Body of pancreas (tissue), 4 donors: ENCODE measurements around the gene SLC26A11. TPM values are rescaled to one million over a fixed set of nuclear protein-coding genes. Genes with fewer than 3 reads are reported as not detected.

Experiments
- ATAC-seq: fragments of 150-250 bp; one replicate; pipeline ENCODE4 v1.9.1; 2016
- DNase-seq, 4 donors: peaks; one replicate each; pipeline ENCODE4 v3.0.0-alpha.2; 2019
- H3K27ac ChIP-seq, 4 donors: fragments of 200-600 bp; sonication (generic); 1 replicate in 3 of 4; 2 replicates in 1 of 4; pipeline versions ENCODE4 v1.5.1 to v1.6.1; 2016 to 2019; ENCODE audit warnings: mild to moderate bottlenecking in 1 of 4, mixed read lengths in 1 of 4, moderate library complexity in 1 of 4
- H3K27me3 ChIP-seq, 2 donors: fragments of 200-600 bp; sonication (generic); one replicate each; pipeline ENCODE4 v1.6.0; 2016; ENCODE audit warnings: mild to moderate bottlenecking in 1 of 2
- H3K36me3 ChIP-seq, 2 donors: fragments of 200-600 bp; sonication (generic); replicated peaks in 1 of 2; 2 replicates each; pipeline ENCODE4 v1.5.1; 2016; ENCODE audit warnings: low read depth in 2 of 2; ENCODE audit not compliant: insufficient read depth in 1 of 2
- H3K4me1 ChIP-seq: fragments of 200-600 bp; sonication (generic); one replicate; pipeline ENCODE4 v1.6.0; 2016
- H3K4me3 ChIP-seq, 2 donors: fragments of 200-600 bp; sonication (generic); 1 replicate in 1 of 2; 2 replicates in 1 of 2; pipeline ENCODE4 v1.5.1; 2016 to 2019
- H3K9me3 ChIP-seq, 3 donors: fragments of 200-600 bp; sonication (generic); 1 replicate in 2 of 3; 2 replicates in 1 of 3; pipeline ENCODE4 v1.5.1; 2016
- POLR2A ChIP-seq, 3 donors: fragments of 450-650 bp; IDR thresholded peaks; one replicate each; pipeline ENCODE4 v1.6.1; 2016; ENCODE audit warnings: antibody characterized with exemption in 3 of 3, mild to moderate bottlenecking in 2 of 3
- WGBS, 2 donors: methylation state at CpG; one replicate each; pipeline ENCODE4 v1.1.5; 2017; 5-methylcytosine and 5-hydroxymethylcytosine counted together
- intact Hi-C: fragments of 100-400 bp; cut with DNase I; formaldehyde crosslinking; loops from one replicate; pipeline ENCODE4 v1.15.1; 2023
- total RNA-seq, 2 donors: library from RNA; depleted of rRNA; stranded (reverse); fragments of >200 nt; gene quantifications; one replicate each; pipeline ENCODE4 v1.1.0, GENCODE V29; 2016
- TF ChIP-seq, protein P1 (sequence below), 7 experiments: fragments of 450-650 bp in 4 of 7; fragments of 200-600 bp in 3 of 7; sonication (generic) in 3 of 7; IDR thresholded peaks; one replicate each; pipeline ENCODE4 v1.5.1; 2016 to 2019; ENCODE audit warnings: antibody characterized with exemption in 7 of 7

SLC26A11 gene
- total RNA-seq, 2 donors from 2014 or later, result 7.5 to 11.5 TPM

GRCh38 chr17:80245566-80246265, 25.5 kb downstream of the SLC26A11 start:
- 90 to 91% methylated on average over 11 to 26 of the region's 27 CpGs for WGBS, 2 donors
- no peak for DNase-seq
- Histone ChIP-seq H3K27ac (no peak overlapping the region), H3K4me1 (no peaks in the 10 kb centered on the region), H3K36me3 (peaks cover 0 to 11% of the 10 kb centered on the region in 2 donors), H3K27me3 (no peaks in the 10 kb centered on the region), H3K4me3 (no peak overlapping the region), H3K9me3 (no peaks in the 10 kb centered on the region)
- TF ChIP-seq, protein P1, sequence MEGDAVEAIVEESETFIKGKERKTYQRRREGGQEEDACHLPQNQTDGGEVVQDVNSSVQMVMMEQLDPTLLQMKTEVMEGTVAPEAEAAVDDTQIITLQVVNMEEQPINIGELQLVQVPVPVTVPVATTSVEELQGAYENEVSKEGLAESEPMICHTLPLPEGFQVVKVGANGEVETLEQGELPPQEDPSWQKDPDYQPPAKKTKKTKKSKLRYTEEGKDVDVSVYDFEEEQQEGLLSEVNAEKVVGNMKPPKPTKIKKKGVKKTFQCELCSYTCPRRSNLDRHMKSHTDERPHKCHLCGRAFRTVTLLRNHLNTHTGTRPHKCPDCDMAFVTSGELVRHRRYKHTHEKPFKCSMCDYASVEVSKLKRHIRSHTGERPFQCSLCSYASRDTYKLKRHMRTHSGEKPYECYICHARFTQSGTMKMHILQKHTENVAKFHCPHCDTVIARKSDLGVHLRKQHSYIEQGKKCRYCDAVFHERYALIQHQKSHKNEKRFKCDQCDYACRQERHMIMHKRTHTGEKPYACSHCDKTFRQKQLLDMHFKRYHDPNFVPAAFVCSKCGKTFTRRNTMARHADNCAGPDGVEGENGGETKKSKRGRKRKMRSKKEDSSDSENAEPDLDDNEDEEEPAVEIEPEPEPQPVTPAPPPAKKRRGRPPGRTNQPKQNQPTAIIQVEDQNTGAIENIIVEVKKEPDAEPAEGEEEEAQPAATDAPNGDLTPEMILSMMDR (IDR thresholded peaks at IDR 0.05), result no peak
- TF ChIP-seq POLR2A (IDR thresholded peaks at IDR 0.05), result no peak
- no peak for ATAC-seq
- intact Hi-C loops, result no loop called here

DNA sequence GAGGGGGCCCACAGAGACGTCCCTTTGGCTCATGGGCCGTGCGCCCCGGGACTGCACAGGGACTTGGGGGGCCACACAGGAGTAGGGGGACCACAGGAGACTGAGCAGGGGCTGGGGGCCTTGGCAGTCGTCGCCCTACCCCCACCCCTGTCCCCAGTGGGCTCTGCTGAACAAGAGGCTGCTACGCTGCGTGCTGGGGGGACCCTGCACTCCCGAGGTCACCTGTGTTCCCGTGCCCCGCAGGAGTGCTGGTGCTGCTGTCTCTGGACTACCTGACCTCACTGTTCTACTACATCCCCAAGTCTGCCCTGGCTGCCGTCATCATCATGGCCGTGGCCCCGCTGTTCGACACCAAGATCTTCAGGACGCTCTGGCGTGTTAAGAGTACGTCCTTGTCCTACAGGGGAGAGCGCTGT, 26.0 kb downstream of the SLC26A11 start:
- intact Hi-C loops, result no loop called here
- no peak overlapping the region for H3K4me3 ChIP-seq
- no peak for TF ChIP-seq POLR2A (IDR thresholded peaks at IDR 0.05)
- TF ChIP-seq, protein P1 (IDR thresholded peaks at IDR 0.05), result no peak
- peaks cover 0 to 11% of the 10 kb centered on the region in 2 donors for H3K36me3 ChIP-seq
- H3K27me3 ChIP-seq, result no peaks in the 10 kb centered on the region
- ATAC-seq, result no peak
- H3K4me1 ChIP-seq, result no peaks in the 10 kb centered on the region
- no peak overlapping the region for H3K27ac ChIP-seq
- no peak for DNase-seq
- no peaks in the 10 kb centered on the region for H3K9me3 ChIP-seq
- 87 to 96% methylated on average over 8 to 19 of the region's 19 CpGs for WGBS, 2 donors

DNA sequence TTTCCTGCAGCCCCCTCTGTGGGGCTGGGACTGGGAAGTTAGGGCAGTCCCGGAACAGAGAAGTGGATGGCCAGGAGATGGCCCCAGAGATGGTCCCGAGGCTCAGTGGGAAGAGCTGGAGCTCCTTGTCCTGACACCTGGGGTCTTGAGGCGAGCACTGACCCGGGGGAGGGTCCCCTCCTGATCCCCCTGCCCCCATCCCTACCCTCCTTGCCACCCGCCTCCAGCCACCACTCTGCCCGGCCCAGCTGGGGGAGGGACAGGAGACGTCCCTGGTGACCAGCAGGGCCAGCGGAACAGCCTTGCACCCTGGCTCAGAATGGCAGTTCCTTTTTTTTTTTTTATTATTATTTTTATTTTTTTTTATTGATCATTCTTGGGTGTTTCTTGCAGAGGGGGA, 26.5 kb downstream of the SLC26A11 start:
- 89 to 100% methylated on average over 1 to 8 of the region's 8 CpGs for WGBS, 2 donors
- no peak for TF ChIP-seq POLR2A (IDR thresholded peaks at IDR 0.05)
- TF ChIP-seq, protein P1 (IDR thresholded peaks at IDR 0.05), result no peak
- DNase-seq (no peak), ATAC-seq (no peak)
- Histone ChIP-seq H3K9me3 (no peaks in the 10 kb centered on the region), H3K36me3 (peaks cover 0 to 9% of the 10 kb centered on the region in 2 donors), H3K27me3 (no peaks in the 10 kb centered on the region), H3K4me1 (no peaks in the 10 kb centered on the region), H3K27ac (no peak overlapping the region), H3K4me3 (no peak overlapping the region)
- intact Hi-C loops, result no loop called here

- TF ChIP-seq POLR2A (IDR thresholded peaks at IDR 0.05), result no peak
- TF ChIP-seq, protein P1 (IDR thresholded peaks at IDR 0.05), result no peak
- no peaks in the 10 kb centered on the region for H3K9me3 ChIP-seq
Measured at GRCh38 chr17:80247561-80247960, 27.3 kb downstream of the SLC26A11 start.

More at GRCh38 chr17:80247561-80247960, 27.3 kb downstream of the SLC26A11 start:
- Histone ChIP-seq H3K36me3 (peaks cover 0 to 5% of the 10 kb centered on the region in 2 donors), H3K27ac (no peak overlapping the region), H3K4me1 (no peaks in the 10 kb centered on the region), H3K4me3 (no peak overlapping the region), H3K27me3 (no peaks in the 10 kb centered on the region)
- no peak for DNase-seq
- intact Hi-C loops, result no loop called here
- 96 to 98% methylated on average over 9 to 17 of the region's 17 CpGs for WGBS, 2 donors
- no peak for ATAC-seq
